Measurements from ENCODE around the gene UNC79. TPM values are rescaled to one million over a fixed set of nuclear protein-coding genes. Genes with fewer than 3 reads are reported as not detected.

The UNC79 gene
- total RNA-seq, 2 experiments from 2014 or later, result 0.02 TPM; not detected in 1

DNA sequence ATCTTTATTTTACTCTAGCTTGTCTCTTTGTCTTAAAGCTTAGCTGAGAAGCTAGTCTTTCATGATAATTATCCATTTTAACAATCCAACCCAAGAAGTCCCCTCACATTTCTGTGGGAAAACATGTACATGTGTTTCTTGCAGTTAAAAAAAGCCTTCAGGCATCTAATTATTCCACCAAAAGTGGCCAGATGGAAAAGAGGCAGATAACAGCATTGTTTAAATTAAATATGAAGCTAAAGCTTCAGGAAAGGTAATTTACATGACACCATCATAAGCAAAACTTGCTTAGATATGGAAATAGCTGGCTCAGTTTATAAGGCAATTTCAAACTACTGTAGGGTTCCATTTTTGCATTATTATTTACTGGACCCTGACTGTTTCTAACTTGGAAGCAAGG, 175.4 kb downstream of the UNC79 start:
- H3K36me3 Mint-ChIP-seq, result no peaks in the 10 kb centered on the region
- CTCF ChIA-PET, result no interaction called here

DNA sequence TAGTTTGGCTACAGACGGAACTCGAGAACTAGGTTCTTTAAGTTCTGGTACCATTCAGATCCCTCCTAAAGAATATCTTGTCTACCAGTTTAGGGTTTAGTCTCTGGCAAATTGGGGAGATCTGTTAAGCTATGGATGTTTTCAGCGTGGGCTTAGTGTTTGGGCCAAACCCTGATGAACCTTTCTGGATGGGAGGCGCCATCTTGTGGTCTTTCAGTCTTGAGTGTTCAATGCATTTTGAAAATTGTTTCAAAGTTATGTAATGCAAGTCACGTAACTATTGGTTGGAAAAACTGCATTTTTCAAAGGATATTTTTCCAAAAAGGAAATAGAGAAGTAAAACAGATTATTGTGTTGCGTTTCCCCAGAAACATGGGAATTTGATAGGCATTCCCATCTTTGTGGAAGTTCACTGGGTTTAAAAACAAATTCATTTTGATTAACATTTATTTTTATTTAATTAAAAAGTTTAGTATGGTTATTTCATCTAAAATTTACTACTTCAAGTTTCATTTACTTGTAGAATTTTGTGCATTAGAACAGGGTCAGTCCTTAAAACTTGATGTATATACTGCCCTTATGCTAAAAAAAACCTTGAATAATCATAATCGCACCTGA, 188.5 kb downstream of the UNC79 start:
- CTCF ChIA-PET, result no interaction called here
- peaks cover 16% of the 10 kb centered on the region for H3K27me3 Mint-ChIP-seq
- H3K4me3 Mint-ChIP-seq, result no peak overlapping the region
- DNase-seq (peak; percentile 43), ATAC-seq (no peak)
- no peaks in the 10 kb centered on the region for H3K4me1 Mint-ChIP-seq
- H3K36me3 Mint-ChIP-seq, result no peaks in the 10 kb centered on the region
- no peak overlapping the region for H3K27ac Mint-ChIP-seq
- no peaks in the 10 kb centered on the region for H3K9me3 Mint-ChIP-seq (ENCODE audit: low read depth)

More for the DNA sequence above, 175.4 kb downstream of the UNC79 start:
- H3K4me3 Mint-ChIP-seq, result no peak overlapping the region
- ATAC-seq (no peak), DNase-seq (no peak)
- H3K9me3 Mint-ChIP-seq (ENCODE audit: low read depth), result no peaks in the 10 kb centered on the region
- H3K27ac Mint-ChIP-seq, result no peak overlapping the region
- no peaks in the 10 kb centered on the region for H3K4me1 Mint-ChIP-seq
- H3K27me3 Mint-ChIP-seq, result peaks cover 30% of the 10 kb centered on the region

DNA sequence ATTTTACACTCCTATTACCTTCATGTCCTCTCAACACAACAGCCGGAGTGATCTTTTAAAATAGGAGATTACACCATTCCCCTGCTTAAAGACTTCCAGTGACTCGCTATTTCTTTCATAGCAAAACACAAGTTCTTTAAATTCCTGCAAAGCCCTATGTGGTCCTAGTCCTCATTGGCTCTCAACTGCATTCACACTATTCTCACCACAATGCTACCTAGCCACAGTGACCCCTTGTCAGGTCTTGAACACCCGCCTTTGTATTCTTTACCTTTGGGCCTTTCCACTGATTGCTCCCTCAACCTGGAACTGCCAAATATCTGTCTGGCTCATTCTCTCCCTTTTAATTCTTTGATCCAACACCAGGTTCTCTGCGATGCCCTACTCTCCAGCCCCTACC, 197.3 kb downstream of the UNC79 start:
- no peaks in the 10 kb centered on the region for H3K4me1 Mint-ChIP-seq
- H3K27ac Mint-ChIP-seq, result no peak overlapping the region
- DNase-seq (no peak), ATAC-seq (no peak)
- H3K4me3 Mint-ChIP-seq, result no peak overlapping the region
- H3K36me3 Mint-ChIP-seq, result no peaks in the 10 kb centered on the region
- H3K9me3 Mint-ChIP-seq (ENCODE audit: low read depth), result no peaks in the 10 kb centered on the region
- H3K27me3 Mint-ChIP-seq, result peaks cover 43% of the 10 kb centered on the region
- CTCF ChIA-PET, result no interaction called here

DNA sequence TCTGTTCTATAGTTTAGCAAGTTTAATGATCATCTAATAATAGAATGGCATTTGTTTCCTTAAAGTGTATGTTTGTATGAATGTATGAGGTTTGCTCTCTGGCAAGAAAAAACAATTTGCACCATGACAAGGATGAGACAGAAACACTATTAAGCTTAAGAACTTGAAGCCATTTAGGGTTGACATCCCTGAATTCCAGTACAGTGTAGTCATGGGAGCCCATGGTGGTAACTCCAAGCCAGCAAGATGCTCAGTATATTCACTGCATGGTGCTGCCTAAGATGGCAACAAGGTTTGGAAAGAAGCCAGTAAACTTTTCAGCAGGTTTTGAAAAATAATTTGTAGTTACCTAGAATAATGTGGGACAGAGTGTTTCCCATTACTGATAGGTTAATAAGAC, 198.9 kb downstream of the UNC79 start:
- Mint-ChIP-seq H3K27me3 (peaks cover 48% of the 10 kb centered on the region), H3K9me3 (ENCODE audit: low read depth) (no peaks in the 10 kb centered on the region), H3K4me3 (no peak overlapping the region)

DNA sequence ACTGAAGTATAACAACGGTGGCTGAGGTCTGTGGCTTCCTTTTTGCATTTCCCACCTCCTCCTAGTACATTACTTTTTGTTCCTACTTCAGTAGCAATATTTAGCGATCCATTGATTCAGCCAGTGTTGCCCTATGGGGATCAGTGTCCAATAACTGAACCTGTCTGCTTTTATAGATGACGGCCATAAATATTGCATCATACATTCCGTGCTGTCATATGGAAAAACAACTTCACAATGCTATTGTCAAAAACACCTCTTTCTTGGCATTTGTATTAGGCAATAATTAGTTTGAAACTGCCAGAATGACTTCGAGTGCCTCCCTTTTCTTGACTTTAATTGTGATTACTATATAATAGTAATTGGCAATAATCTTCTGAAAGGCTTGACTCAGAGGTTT, 208.1 kb downstream of the UNC79 start:
- no peaks in the 10 kb centered on the region for H3K36me3 Mint-ChIP-seq
- no peaks in the 10 kb centered on the region for H3K4me1 Mint-ChIP-seq
- DNase-seq (no peak), ATAC-seq (no peak)
- no peak overlapping the region for H3K27ac Mint-ChIP-seq
- peaks cover 42% of the 10 kb centered on the region for H3K27me3 Mint-ChIP-seq
- H3K4me3 Mint-ChIP-seq, result no peak overlapping the region
- H3K9me3 Mint-ChIP-seq (ENCODE audit: low read depth), result no peaks in the 10 kb centered on the region
- CTCF ChIA-PET, result no interaction called here

More for the DNA sequence above, 198.9 kb downstream of the UNC79 start:
- DNase-seq (no peak), ATAC-seq (no peak)
- no peaks in the 10 kb centered on the region for H3K4me1 Mint-ChIP-seq
- H3K27ac Mint-ChIP-seq, result no peak overlapping the region
- CTCF ChIA-PET, result no interaction called here
- no peaks in the 10 kb centered on the region for H3K36me3 Mint-ChIP-seq

DNA sequence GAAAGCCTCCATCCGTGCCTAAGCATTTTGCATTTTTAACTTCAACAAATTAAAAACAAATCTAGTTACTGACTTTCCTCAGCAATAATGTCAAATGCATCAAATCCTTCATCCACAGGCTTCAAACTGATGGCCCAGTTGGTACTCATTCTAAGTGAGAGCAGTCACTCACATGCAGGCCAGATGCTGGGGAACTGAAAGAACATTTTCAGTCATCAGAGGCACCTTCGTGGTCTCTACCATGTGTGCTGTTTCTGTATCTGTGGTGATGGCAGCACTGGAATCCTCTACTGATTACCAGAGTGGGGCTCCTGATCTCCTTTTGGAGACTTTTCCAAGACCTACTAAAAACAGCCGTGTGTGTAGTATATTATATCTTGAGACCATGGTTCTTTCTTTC, 212.4 kb downstream of the UNC79 start:
- peaks cover 34% of the 10 kb centered on the region for H3K27me3 Mint-ChIP-seq
- H3K27ac Mint-ChIP-seq, result no peak overlapping the region
- H3K36me3 Mint-ChIP-seq, result no peaks in the 10 kb centered on the region
- H3K4me1 Mint-ChIP-seq, result no peaks in the 10 kb centered on the region
- no peak for DNase-seq
- CTCF ChIA-PET, result no interaction called here
- H3K4me3 Mint-ChIP-seq, result no peak overlapping the region
- no peak for ATAC-seq
- H3K9me3 Mint-ChIP-seq (ENCODE audit: low read depth), result no peaks in the 10 kb centered on the region

DNA sequence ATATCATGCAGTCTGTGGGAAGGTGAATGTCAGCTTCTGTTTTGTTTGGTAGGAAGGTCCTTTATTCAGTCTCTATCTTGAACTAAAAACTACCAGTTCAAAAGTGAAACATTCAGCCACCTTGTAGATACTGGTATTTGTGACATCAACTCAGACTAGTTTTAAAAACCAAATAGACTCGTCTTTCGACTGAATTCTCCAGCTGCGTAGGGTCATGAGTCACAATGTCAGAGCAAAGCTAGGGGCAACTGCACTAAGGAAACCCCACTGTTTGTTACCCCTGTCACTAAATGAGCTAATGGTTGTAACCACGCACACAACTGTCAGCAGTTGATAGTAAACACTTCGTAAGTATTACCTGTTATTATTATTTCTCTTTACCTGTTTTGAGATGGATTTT, 212.9 kb downstream of the UNC79 start:
- ATAC-seq (no peak), DNase-seq (no peak)
- Mint-ChIP-seq H3K4me3 (no peak overlapping the region), H3K9me3 (ENCODE audit: low read depth) (no peaks in the 10 kb centered on the region), H3K4me1 (no peaks in the 10 kb centered on the region), H3K36me3 (no peaks in the 10 kb centered on the region), H3K27me3 (peaks cover 32% of the 10 kb centered on the region), H3K27ac (no peak overlapping the region)
- CTCF ChIA-PET, result no interaction called here

DNA sequence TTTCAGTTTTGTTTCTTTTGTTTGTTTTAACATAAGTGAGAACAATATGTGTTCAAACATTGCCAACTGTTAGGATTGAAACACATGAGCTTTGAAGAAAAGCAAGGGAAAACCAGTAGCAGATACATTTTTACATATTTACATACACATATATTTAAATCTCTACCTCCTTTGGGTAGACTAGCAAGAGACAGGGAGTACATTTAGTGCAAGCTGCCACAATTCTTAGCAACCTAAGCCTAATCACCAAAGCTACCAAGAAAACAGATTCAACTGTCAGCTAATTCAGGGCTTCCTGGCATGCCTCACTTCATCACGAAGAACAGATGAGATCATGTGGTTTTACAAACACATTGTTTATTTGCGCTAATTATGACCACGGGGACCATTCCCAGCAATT, 214.5 kb downstream of the UNC79 start:
- H3K9me3 Mint-ChIP-seq (ENCODE audit: low read depth), result no peaks in the 10 kb centered on the region
- DNase-seq (no peak), ATAC-seq (no peak)
- CTCF ChIA-PET, result interaction anchor here (1.0 to 2.4 kb wide), 3 partner anchors 10 to 536 kb away, joined by 3 to 6 read pairs (median 3); no protein-coding TSS in a partner anchor
- H3K4me1 Mint-ChIP-seq, result no peaks in the 10 kb centered on the region
- H3K4me3 Mint-ChIP-seq, result no peak overlapping the region
- H3K27me3 Mint-ChIP-seq, result peaks cover 30% of the 10 kb centered on the region
- H3K27ac Mint-ChIP-seq, result no peak overlapping the region
- H3K36me3 Mint-ChIP-seq, result no peaks in the 10 kb centered on the region

DNA sequence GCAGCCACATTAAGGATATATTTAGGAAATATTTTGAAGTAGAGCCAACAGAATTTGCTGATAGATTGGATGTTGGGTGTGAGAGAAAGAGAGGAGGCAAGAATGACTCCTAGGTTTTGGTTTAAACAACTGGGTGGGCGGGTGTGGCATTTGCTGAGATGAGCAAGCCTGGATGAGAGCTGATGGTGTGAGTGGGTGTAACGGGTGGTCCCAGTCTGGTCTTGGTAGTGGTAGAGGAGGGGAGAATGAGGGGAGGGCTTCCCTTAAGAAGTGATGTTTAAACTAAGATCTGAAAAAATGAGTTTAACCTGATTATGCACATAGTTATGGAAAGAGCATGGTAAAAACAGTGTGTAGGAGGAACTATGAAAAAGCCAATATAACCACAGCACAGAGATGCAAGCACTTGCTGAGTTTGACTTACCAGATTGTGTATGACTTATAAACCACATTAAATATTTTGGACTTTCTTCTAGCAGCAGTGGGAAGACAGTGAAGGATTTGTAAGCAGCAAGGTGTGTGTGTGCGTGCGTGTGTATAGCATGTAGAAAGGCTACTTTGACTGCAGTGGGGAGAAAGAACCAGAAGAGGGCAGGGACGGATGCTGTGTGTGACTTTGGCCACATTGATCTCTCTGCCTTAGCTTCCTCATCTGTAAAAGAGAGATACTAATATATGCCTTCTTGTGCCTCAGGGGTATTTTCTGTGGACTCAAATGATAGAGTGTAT, 217.9 kb downstream of the UNC79 start:
- CTCF ChIA-PET, result interaction anchor here (0.6 kb wide), 1 partner anchor 257 kb away, joined by 3 read pairs; no protein-coding TSS in a partner anchor
- peak; percentile 44 for DNase-seq
- H3K4me1 Mint-ChIP-seq, result no peaks in the 10 kb centered on the region
- no peak overlapping the region for H3K4me3 Mint-ChIP-seq
- peaks cover 37% of the 10 kb centered on the region for H3K27me3 Mint-ChIP-seq
- H3K36me3 Mint-ChIP-seq, result no peaks in the 10 kb centered on the region
- H3K27ac Mint-ChIP-seq, result no peak overlapping the region
- peak; percentile 55 for ATAC-seq
- H3K9me3 Mint-ChIP-seq (ENCODE audit: low read depth), result no peaks in the 10 kb centered on the region

DNA sequence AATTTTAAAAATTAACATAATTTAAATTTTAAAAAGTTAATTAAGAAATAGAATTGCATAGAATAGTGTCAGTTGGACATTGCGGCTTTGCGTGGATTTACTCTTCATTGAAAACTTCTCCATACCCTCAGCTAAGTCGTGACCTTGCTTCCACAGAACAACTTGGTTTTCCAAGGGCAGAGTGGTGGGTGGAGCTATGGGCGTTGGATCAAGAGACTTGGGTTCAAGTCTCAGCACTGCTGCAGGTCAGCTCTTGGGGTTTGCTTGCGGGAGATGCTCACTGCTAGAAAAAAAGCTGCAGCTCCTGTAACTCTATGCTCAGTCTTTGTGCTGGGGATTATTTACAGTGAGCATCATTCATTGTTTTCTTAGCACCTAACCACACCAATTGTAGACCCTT, 223.9 kb downstream of the UNC79 start:
- Mint-ChIP-seq H3K36me3 (no peaks in the 10 kb centered on the region), H3K27ac (no peak overlapping the region), H3K4me1 (no peaks in the 10 kb centered on the region), H3K27me3 (peaks cover 21% of the 10 kb centered on the region), H3K4me3 (no peak overlapping the region), H3K9me3 (ENCODE audit: low read depth) (no peaks in the 10 kb centered on the region)
- no peak for DNase-seq
- ATAC-seq, result no peak
- CTCF ChIA-PET, result interaction anchor here (0.8 to 4.2 kb wide), 9 partner anchors 8 to 526 kb away, joined by 3 to 25 read pairs (median 3); no protein-coding TSS in a partner anchor

DNA sequence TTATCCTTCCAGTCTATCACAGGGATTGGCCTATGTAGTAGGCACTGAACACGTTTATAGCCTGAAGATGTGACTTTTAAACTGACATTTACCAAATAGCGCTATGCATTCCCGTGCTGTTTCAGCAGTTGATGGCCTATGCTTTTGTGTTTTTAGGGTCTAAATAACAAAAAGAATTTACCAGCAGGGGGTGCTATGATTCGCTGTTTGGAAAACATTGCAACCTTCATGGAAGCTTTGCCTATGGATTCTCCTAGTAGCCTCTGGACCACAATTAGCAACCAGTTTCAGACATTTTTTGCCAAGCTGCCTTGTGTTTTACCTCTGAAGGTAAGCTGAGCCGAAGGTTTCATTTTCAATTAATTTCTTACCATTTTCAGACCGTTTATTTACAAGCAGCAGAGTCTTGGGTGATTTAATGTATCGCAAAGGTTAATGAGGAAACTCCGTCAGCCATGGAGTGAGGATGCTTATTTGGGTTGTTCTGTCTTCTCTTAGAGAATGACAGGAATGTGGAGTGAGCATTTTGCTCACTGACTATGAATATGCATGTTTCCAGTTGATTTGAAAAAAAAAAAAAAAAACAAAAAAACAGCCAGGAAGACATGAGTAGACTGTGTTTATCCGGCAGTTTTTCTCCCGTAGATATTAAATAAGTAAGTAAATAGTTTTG, 224.5 kb downstream of the UNC79 start:
- no peaks in the 10 kb centered on the region for H3K4me1 Mint-ChIP-seq
- no peak overlapping the region for H3K27ac Mint-ChIP-seq
- no peaks in the 10 kb centered on the region for H3K9me3 Mint-ChIP-seq (ENCODE audit: low read depth)
- DNase-seq (no peak), ATAC-seq (no peak)
- no peak overlapping the region for H3K4me3 Mint-ChIP-seq
- CTCF ChIA-PET, result interaction anchor here (0.7 to 4.2 kb wide), 14 partner anchors 9 to 526 kb away, joined by 3 to 25 read pairs (median 3); no protein-coding TSS in a partner anchor
- no peaks in the 10 kb centered on the region for H3K36me3 Mint-ChIP-seq
- H3K27me3 Mint-ChIP-seq, result peaks cover 16% of the 10 kb centered on the region

DNA sequence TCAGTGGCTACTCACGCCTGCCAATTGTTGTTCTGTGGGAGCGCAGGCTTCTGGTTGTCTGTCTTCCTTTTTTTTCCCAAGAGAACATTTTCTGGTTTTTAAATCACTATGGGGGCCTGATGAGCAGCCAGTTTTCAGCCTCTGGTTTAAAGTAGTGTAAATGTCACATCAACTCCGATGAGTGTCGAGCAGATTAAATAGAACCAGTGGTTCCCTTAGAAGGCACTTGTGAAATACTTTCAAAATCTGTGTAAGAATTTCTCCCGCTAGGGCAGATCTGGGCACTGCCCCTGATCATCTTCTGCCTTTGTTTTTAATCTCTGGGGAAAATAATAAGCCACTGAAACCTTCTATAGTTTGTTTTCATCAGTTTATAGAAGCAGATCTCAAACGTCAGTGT, 227.1 kb downstream of the UNC79 start:
- CTCF ChIA-PET, result no interaction called here
- ATAC-seq, result no peak
- no peak overlapping the region for H3K27ac Mint-ChIP-seq
- no peaks in the 10 kb centered on the region for H3K9me3 Mint-ChIP-seq (ENCODE audit: low read depth)
- no peaks in the 10 kb centered on the region for H3K4me1 Mint-ChIP-seq
- no peak for DNase-seq
- H3K27me3 Mint-ChIP-seq, result peaks cover 17% of the 10 kb centered on the region
- no peaks in the 10 kb centered on the region for H3K36me3 Mint-ChIP-seq
- no peak overlapping the region for H3K4me3 Mint-ChIP-seq

DNA sequence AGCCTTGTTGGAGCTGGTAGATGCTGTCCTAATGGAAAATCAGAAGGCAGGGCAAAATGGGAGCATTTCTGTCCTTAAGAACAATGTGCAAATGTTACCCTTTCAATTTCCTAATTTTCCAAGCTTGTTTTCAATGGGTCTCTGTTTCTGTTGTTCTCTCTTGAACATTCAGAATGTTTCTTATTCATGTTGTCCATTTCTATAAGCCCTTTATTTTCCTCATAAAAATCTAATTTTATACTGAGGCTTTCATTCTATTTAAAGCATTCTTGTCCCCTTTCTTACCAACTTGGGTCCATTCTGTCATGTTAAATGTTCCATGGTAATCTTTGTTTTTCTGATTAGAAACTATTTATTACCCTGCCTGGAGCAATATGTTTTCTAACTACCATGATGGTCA, 232.6 kb downstream of the UNC79 start:
- peaks cover 13% of the 10 kb centered on the region for H3K27me3 Mint-ChIP-seq
- CTCF ChIA-PET, result no interaction called here
- no peak for ATAC-seq

DNA sequence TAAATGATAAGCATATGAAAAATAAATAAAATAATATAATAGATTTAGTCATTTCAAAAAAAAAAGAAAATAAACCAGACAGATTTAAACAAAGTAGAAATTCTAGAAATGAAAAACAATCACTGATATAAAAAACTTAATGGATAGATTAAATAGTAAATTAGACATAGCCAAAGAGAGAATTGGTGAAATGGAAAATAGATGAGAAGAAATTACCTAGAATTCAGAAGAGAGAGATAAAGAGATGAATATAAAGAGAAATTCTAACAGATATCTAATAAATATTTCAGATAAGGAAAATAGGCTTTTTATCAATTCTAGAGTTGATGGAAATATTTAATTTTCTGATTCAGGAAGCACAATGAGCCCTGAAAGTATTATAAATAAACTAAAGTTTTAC, 234.4 kb downstream of the UNC79 start:
- DNase-seq (no peak), ATAC-seq (no peak)
- no peaks in the 10 kb centered on the region for H3K4me1 Mint-ChIP-seq
- H3K9me3 Mint-ChIP-seq (ENCODE audit: low read depth), result peaks cover 11% of the 10 kb centered on the region
- no peak overlapping the region for H3K4me3 Mint-ChIP-seq
- H3K36me3 Mint-ChIP-seq, result peaks cover 2% of the 10 kb centered on the region
- CTCF ChIA-PET, result no interaction called here
- H3K27me3 Mint-ChIP-seq, result peaks cover 16% of the 10 kb centered on the region
- H3K27ac Mint-ChIP-seq, result no peak overlapping the region

More for the DNA sequence above, 232.6 kb downstream of the UNC79 start:
- H3K9me3 Mint-ChIP-seq (ENCODE audit: low read depth), result peaks cover 11% of the 10 kb centered on the region
- H3K4me3 Mint-ChIP-seq, result no peak overlapping the region
- no peaks in the 10 kb centered on the region for H3K4me1 Mint-ChIP-seq
- no peak for DNase-seq
- peaks cover 2% of the 10 kb centered on the region for H3K36me3 Mint-ChIP-seq
- no peak overlapping the region for H3K27ac Mint-ChIP-seq

Measured in activated CD8-positive, alpha-beta memory T cell treated with anti-CD3 and anti-CD28 coated beads, Interleukin-2, amount 10 ng/mL, durations not matched to agents 7 days and 5 days (primary cell).